Measurements from ENCODE around the gene SATB2. TPM values are rescaled to one million over a fixed set of nuclear protein-coding genes. Genes with fewer than 3 reads are reported as not detected.
A peak's percentile ranks its signal among the peaks of the same experiment; 100 is the strongest.

SATB2 gene
- total and polyA plus RNA-seq, 4 donors = 0.47 to 3.7 (median 1.8) TPM

DNA sequence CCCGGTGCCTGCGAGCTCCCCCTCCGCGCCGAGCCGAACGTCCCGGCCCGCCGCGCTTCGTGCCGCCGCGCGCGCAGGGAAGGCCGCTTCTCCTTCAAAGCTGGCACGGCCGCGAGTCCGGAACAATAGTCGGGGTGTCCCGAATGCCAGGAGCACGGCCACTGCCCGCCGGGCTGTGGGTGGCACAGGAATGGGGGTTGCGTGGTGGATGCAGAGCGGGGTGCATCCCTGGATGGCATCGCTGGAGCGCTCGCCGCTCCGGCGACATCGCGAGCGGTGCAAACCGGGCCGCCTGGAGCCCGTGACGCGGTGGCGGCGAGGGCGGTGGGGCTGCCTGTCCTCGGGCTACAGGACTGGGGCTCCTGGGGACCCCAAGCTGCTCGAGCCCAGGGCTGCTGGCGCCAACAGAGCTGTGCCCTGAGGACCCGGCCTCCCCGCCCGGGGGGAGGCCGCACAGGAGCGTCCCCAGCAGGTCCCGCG, 1.1 kb upstream of the SATB2 start:
- peaks cover 8 to 77% (median 68%) of the 10 kb centered on the region in 3 donors for H3K27me3 ChIP-seq (ENCODE audit: control insufficient read depth in 3 of 3, insufficient read depth in 3 of 3, low read length in 2 of 3)
- peaks cover 5 to 31% (median 10%) of the 10 kb centered on the region in 5 donors for H3K4me1 ChIP-seq (ENCODE audit: control insufficient read depth in 5 of 5, insufficient read depth in 5 of 5, low read length in 5 of 5)
- H3K36me3 ChIP-seq (ENCODE audit: control insufficient read depth in 4 of 4, insufficient read depth in 4 of 4, low read length in 4 of 4) = no peaks in the 10 kb centered on the region
- ATAC-seq (ENCODE audit: insufficient read depth, low FRiP score) (peak; percentile 28), DNase-seq (no peak)
- whole genome bisulfite sequencing, 2 donors = 1% methylated on average over 51 to 56 of the region's 56 CpGs
- H3K4me3 ChIP-seq = peak overlapping the region; percentile 94
- TF ChIP-seq, protein P1, sequence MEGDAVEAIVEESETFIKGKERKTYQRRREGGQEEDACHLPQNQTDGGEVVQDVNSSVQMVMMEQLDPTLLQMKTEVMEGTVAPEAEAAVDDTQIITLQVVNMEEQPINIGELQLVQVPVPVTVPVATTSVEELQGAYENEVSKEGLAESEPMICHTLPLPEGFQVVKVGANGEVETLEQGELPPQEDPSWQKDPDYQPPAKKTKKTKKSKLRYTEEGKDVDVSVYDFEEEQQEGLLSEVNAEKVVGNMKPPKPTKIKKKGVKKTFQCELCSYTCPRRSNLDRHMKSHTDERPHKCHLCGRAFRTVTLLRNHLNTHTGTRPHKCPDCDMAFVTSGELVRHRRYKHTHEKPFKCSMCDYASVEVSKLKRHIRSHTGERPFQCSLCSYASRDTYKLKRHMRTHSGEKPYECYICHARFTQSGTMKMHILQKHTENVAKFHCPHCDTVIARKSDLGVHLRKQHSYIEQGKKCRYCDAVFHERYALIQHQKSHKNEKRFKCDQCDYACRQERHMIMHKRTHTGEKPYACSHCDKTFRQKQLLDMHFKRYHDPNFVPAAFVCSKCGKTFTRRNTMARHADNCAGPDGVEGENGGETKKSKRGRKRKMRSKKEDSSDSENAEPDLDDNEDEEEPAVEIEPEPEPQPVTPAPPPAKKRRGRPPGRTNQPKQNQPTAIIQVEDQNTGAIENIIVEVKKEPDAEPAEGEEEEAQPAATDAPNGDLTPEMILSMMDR (IDR thresholded peaks at IDR 0.05; ENCODE audit: control extremely low read depth, extremely low read depth) = no peak
- H3K9ac ChIP-seq (ENCODE audit: insufficient read depth in 1 of 2, low read length in 2 of 2) = no peak overlapping the region
- H3K27ac ChIP-seq (ENCODE audit: low read depth in 1 of 2, low read length in 1 of 2) = peak overlapping the region in 1 of 2 donors; percentile 74
- peaks cover 0 to 7% (median 0%) of the 10 kb centered on the region in 4 donors for H3K9me3 ChIP-seq (ENCODE audit: control insufficient read depth in 4 of 4, insufficient read depth in 3 of 4, low read length in 3 of 4)

DNA sequence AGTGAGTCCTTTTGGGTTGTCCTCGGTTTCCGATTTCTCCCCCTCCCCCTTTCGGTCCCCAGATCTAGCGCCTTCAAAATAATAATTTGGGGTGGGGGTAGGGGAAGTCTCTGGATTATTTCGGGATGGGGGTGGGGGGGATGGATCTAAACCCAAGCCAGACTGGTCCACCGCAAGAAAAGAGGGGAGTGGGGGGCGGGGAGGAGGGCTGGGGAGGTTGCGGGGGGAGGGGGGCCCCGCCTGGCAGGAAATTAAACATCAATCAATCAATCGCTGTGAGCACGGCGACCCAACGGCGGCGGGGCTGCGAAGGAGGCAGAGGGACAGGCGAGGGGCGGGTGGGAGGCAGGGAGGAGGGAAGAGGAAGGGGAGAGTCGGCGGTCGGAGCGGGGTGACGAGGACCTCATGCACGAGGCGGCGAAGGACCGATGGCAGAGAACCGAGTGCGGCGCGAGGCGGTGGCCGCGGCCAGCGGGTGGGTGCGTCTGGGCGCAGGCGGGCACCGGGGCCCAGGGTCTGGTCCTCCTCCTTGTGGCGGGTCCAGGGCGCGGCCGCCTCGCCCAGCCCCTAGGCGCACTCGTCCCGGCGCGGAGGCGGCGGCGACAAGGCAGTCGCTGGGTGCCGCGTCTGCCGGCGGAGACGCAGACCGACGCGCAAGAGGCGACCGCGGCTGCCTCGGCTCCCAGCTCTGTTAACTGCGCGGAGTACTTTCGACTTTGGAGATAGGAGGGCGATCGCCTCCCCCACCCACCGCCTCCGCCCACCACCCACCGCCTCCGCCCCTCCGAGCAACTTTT, 468 bp upstream of the SATB2 start:
- no peak overlapping the region for H3K27ac ChIP-seq (ENCODE audit: low read depth in 1 of 2, low read length in 1 of 2)
- peak in 2 of 3 donors; percentile 53 to 60 for DNase-seq
- TF ChIP-seq, protein P1 (IDR thresholded peaks at IDR 0.05; ENCODE audit: control extremely low read depth, extremely low read depth) = no peak
- 0 to 1% methylated on average over 59 to 75 of the region's 75 CpGs for WGBS, 2 donors
- H3K9ac ChIP-seq (ENCODE audit: insufficient read depth in 1 of 2, low read length in 2 of 2) = no peak overlapping the region
- no peaks in the 10 kb centered on the region for H3K36me3 ChIP-seq (ENCODE audit: control insufficient read depth in 4 of 4, insufficient read depth in 4 of 4, low read length in 4 of 4)
- peak; percentile 5 for ATAC-seq (ENCODE audit: insufficient read depth, low FRiP score)
- peak overlapping the region; percentile 94 for H3K4me3 ChIP-seq
- H3K4me1 ChIP-seq (ENCODE audit: control insufficient read depth in 5 of 5, insufficient read depth in 5 of 5, low read length in 5 of 5) = peaks cover 5 to 26% (median 8%) of the 10 kb centered on the region in 5 donors
- H3K27me3 ChIP-seq (ENCODE audit: control insufficient read depth in 3 of 3, insufficient read depth in 3 of 3, low read length in 2 of 3) = peaks cover 8 to 73% (median 68%) of the 10 kb centered on the region in 3 donors
- peaks cover 0 to 7% (median 0%) of the 10 kb centered on the region in 4 donors for H3K9me3 ChIP-seq (ENCODE audit: control insufficient read depth in 4 of 4, insufficient read depth in 3 of 4, low read length in 3 of 4)

DNA sequence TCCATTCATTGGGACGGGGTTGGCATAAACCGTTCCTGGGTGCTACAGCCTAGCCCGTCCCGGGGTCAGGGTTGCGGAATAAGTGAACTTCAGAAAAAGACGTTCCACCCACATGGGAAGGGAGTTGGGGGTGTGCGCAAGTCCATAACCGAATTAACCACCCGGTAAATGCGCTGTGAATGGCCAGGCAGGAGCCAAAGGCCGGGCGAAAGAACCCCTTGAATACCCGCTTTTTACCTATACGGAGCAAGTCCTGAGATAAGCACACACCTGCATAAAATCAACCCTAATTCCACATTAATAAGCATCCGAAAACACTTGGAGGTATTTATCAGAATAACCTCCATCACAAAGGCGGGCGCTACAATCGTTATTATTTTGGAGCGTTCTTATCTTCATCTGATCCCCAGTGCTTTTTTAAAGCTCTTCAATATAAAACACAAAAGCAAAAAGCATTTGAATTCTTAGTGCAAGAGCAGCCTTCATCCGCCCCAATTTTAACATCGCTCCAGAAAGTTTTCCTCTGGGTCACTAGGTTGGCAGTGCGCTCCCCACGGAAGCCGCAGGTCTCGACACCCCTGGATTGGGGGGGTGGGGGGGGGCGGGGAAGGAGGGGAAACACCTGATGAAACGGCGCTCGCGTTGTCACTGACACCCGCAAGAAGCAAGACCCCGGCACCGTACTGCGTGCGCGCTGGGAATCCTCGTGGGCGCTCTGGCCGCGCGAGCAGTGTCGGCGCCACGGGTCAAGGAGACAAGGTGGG, 1.2 kb downstream of the SATB2 start:
- peaks cover 5 to 22% (median 8%) of the 10 kb centered on the region in 5 donors for H3K4me1 ChIP-seq (ENCODE audit: control insufficient read depth in 5 of 5, insufficient read depth in 5 of 5, low read length in 5 of 5)
- TF ChIP-seq, protein P1 (IDR thresholded peaks at IDR 0.05; ENCODE audit: control extremely low read depth, extremely low read depth) = no peak
- WGBS, 2 donors = 6 to 10% methylated on average over 43 to 44 of the region's 44 CpGs
- H3K27me3 ChIP-seq (ENCODE audit: control insufficient read depth in 3 of 3, insufficient read depth in 3 of 3, low read length in 2 of 3) = peaks cover 0 to 68% (median 61%) of the 10 kb centered on the region in 3 donors
- ATAC-seq (ENCODE audit: insufficient read depth, low FRiP score) (no peak), DNase-seq (peak in 1 of 3 donors; percentile 18)
- peaks cover 0 to 3% (median 0%) of the 10 kb centered on the region in 4 donors for H3K9me3 ChIP-seq (ENCODE audit: control insufficient read depth in 4 of 4, insufficient read depth in 3 of 4, low read length in 3 of 4)
- no peak overlapping the region for H3K27ac ChIP-seq (ENCODE audit: low read depth in 1 of 2, low read length in 1 of 2)
- H3K9ac ChIP-seq (ENCODE audit: insufficient read depth in 1 of 2, low read length in 2 of 2) = no peak overlapping the region
- no peaks in the 10 kb centered on the region for H3K36me3 ChIP-seq (ENCODE audit: control insufficient read depth in 4 of 4, insufficient read depth in 4 of 4, low read length in 4 of 4)
- H3K4me3 ChIP-seq = no peak overlapping the region

All from lung (tissue), 12 donors.